Liver (tissue), 9 donors: ENCODE results near the gene POLL. TPM values are rescaled to one million over a fixed set of nuclear protein-coding genes. Genes with fewer than 3 reads are reported as not detected.

Source experiments
- DNase-seq: peaks from one replicate; pipeline ENCODE4 v3.0.0-alpha.2; 2017; ENCODE audit warnings: low spot score
- H3K27ac ChIP-seq, 2 donors: one replicate each; pipeline ENCODE4 v1.7.0; 2013; ENCODE audit warnings: inconsistent platforms in 2 of 2, low read length in 2 of 2, control low read depth in 1 of 2, low read depth in 1 of 2, mild to moderate bottlenecking in 1 of 2
- H3K27me3 ChIP-seq, 4 donors: one replicate each; pipeline versions ENCODE4 v1.6.1 to v1.7.0; 2013; ENCODE audit warnings: low read length in 3 of 4, inconsistent platforms in 1 of 4, mild to moderate bottlenecking in 1 of 4, moderate library complexity in 1 of 4; ENCODE audit not compliant: control insufficient read depth in 4 of 4, insufficient read depth in 4 of 4
- H3K36me3 ChIP-seq, 4 donors: one replicate each; pipeline versions ENCODE4 v1.6.1 to v1.7.0; 2013; ENCODE audit warnings: low read length in 3 of 4, mild to moderate bottlenecking in 3 of 4, low read depth in 1 of 4, moderate library complexity in 1 of 4; ENCODE audit not compliant: control insufficient read depth in 4 of 4, insufficient read depth in 3 of 4
- H3K4me1 ChIP-seq, 4 donors: one replicate each; pipeline versions ENCODE4 v1.6.1 to v1.7.0; 2013; ENCODE audit warnings: low read length in 3 of 4, mild to moderate bottlenecking in 3 of 4, moderate library complexity in 1 of 4; ENCODE audit not compliant: control insufficient read depth in 4 of 4, insufficient read depth in 4 of 4
- H3K4me3 ChIP-seq, 3 donors: one replicate each; pipeline versions ENCODE4 v1.6.1 to v1.7.0; 2013; ENCODE audit warnings: low read length in 3 of 3, control low read depth in 1 of 3, low read depth in 1 of 3, mild to moderate bottlenecking in 1 of 3
- H3K9ac ChIP-seq, 2 donors: one replicate each; pipeline ENCODE4 v1.7.0; 2013; ENCODE audit warnings: low read length in 2 of 2, mild to moderate bottlenecking in 2 of 2, moderate library complexity in 2 of 2, control low read depth in 1 of 2, low read depth in 1 of 2
- H3K9me3 ChIP-seq, 4 donors: one replicate each; pipeline versions ENCODE4 v1.6.1 to v1.7.0; 2013; ENCODE audit warnings: low read length in 3 of 4; ENCODE audit not compliant: control insufficient read depth in 4 of 4
- ATF3 ChIP-seq: IDR thresholded peaks from 2 replicates; pipeline ENCODE4 v1.6.1; 2016; ENCODE audit warnings: antibody characterized with exemption
- EGR1 ChIP-seq, 2 donors: IDR thresholded peaks; 2 replicates each; pipeline ENCODE4 v1.6.1; 2016 to 2018; ENCODE audit warnings: antibody characterized with exemption in 2 of 2, low read depth in 2 of 2
- FOXA1 ChIP-seq: IDR thresholded peaks from 2 replicates; pipeline ENCODE4 v1.6.1; 2016; ENCODE audit warnings: antibody characterized with exemption
- FOXA2 ChIP-seq: IDR thresholded peaks from 2 replicates; pipeline ENCODE4 v1.6.1; 2016; ENCODE audit warnings: antibody characterized with exemption
- GABPA ChIP-seq, 2 donors: IDR thresholded peaks in 1 of 2; conservative IDR thresholded peaks in 1 of 2; 2 replicates each; pipeline ENCODE4 v1.6.1; 2016; ENCODE audit warnings: antibody characterized with exemption in 2 of 2, mild to moderate bottlenecking in 1 of 2, moderate library complexity in 1 of 2
- HNF4A ChIP-seq, 2 donors: conservative IDR thresholded peaks; 2 replicates each; pipeline ENCODE4 v1.6.1; 2016; ENCODE audit warnings: antibody characterized with exemption in 2 of 2, mild to moderate bottlenecking in 2 of 2
- HNF4G ChIP-seq: IDR thresholded peaks from 2 replicates; pipeline ENCODE4 v1.6.1; 2016; ENCODE audit warnings: antibody characterized with exemption
- JUND ChIP-seq, 2 donors: IDR thresholded peaks; 2 replicates each; pipeline ENCODE4 v1.6.1; 2016; ENCODE audit warnings: antibody characterized with exemption in 2 of 2
- NR2F2 ChIP-seq: IDR thresholded peaks from 2 replicates; pipeline ENCODE4 v1.6.1; 2016; ENCODE audit warnings: antibody characterized with exemption
- RAD21 ChIP-seq, 2 donors: IDR thresholded peaks; 2 replicates each; pipeline ENCODE4 v1.6.1; 2016; ENCODE audit warnings: antibody characterized with exemption in 2 of 2, mild to moderate bottlenecking in 2 of 2
- REST ChIP-seq: IDR thresholded peaks from 2 replicates; pipeline ENCODE4 v1.6.1; 2016; ENCODE audit warnings: antibody characterized with exemption, mild to moderate bottlenecking
- RXRA ChIP-seq, 2 donors: IDR thresholded peaks; 2 replicates each; pipeline ENCODE4 v1.6.1; 2017 to 2018; ENCODE audit warnings: antibody characterized with exemption in 2 of 2, mild to moderate bottlenecking in 1 of 2
- SP1 ChIP-seq: IDR thresholded peaks from 2 replicates; pipeline ENCODE4 v1.6.1; 2018; ENCODE audit warnings: antibody characterized with exemption, mild to moderate bottlenecking
- TAF1 ChIP-seq: conservative IDR thresholded peaks from 2 replicates; pipeline ENCODE4 v1.6.1; 2016; ENCODE audit warnings: antibody characterized with exemption, mild to moderate bottlenecking
- YY1 ChIP-seq: IDR thresholded peaks from 2 replicates; pipeline ENCODE4 v1.6.1; 2016; ENCODE audit warnings: antibody characterized with exemption, mild to moderate bottlenecking
- WGBS: extraction: QIAGEN DNeasy Blood & Tissue Kit; methylation state at CpG from one replicate; pipeline ENCODE4 v1.1.7; 2013; 5-methylcytosine and 5-hydroxymethylcytosine counted together
- polyA plus RNA-seq, 2 donors: library from polyadenylated mRNA; stranded (reverse) in 1 of 2; unstranded in 1 of 2; fragments of 200-250 nt in 1 of 2; fragments of >200 nt in 1 of 2; fragmentation: Nextera tagmentation in 1 of 2; extraction: Ambion mirVana in 1 of 2; gene quantifications; one replicate each; pipeline versions ENCODE4 v1.2.1 to v1.2.3, GENCODE V29; 2013 to 2015
- total RNA-seq, 2 donors: library from RNA; depleted of rRNA; stranded (reverse); fragments of >200 nt; gene quantifications; one replicate each; pipeline ENCODE4 v1.2.3, GENCODE V29; 2014
- TF ChIP-seq, protein P1 (sequence below): fragments of 150-350 bp; IDR thresholded peaks from 2 replicates; pipeline ENCODE4 v1.5.1; 2017; ENCODE audit warnings: improper control_type of control experiment, low read depth, low read length; ENCODE audit not compliant: missing input control
- TF ChIP-seq, protein P2 (sequence below): IDR thresholded peaks from 2 replicates; pipeline ENCODE4 v1.6.1; 2016; ENCODE audit warnings: antibody characterized with exemption
- TF ChIP-seq, protein P3 (sequence below): IDR thresholded peaks from 2 replicates; pipeline ENCODE4 v1.6.1; 2016; ENCODE audit warnings: antibody characterized with exemption
- donor health status: healthy.
- donor health status: healthy.
- donor health status: healthy.
- donor health status: healthy.
- donor health status: healthy.

POLL gene
- total and polyA plus RNA-seq, 4 donors = 8.8 to 13.0 (median 10.3) TPM

- TF ChIP-seq, protein P1, sequence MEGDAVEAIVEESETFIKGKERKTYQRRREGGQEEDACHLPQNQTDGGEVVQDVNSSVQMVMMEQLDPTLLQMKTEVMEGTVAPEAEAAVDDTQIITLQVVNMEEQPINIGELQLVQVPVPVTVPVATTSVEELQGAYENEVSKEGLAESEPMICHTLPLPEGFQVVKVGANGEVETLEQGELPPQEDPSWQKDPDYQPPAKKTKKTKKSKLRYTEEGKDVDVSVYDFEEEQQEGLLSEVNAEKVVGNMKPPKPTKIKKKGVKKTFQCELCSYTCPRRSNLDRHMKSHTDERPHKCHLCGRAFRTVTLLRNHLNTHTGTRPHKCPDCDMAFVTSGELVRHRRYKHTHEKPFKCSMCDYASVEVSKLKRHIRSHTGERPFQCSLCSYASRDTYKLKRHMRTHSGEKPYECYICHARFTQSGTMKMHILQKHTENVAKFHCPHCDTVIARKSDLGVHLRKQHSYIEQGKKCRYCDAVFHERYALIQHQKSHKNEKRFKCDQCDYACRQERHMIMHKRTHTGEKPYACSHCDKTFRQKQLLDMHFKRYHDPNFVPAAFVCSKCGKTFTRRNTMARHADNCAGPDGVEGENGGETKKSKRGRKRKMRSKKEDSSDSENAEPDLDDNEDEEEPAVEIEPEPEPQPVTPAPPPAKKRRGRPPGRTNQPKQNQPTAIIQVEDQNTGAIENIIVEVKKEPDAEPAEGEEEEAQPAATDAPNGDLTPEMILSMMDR = no peak
- no peak for TF ChIP-seq TAF1
- TF ChIP-seq SP1 = no peak
Measured at GRCh38 chr10:101631821-101632475, 43.9 kb upstream of the POLL start (continued).

GRCh38 chr10:101630633-101630920 lies 42.5 kb upstream of the POLL start:
- TF ChIP-seq FOXA2 = no peak
- TF ChIP-seq, protein P2, sequence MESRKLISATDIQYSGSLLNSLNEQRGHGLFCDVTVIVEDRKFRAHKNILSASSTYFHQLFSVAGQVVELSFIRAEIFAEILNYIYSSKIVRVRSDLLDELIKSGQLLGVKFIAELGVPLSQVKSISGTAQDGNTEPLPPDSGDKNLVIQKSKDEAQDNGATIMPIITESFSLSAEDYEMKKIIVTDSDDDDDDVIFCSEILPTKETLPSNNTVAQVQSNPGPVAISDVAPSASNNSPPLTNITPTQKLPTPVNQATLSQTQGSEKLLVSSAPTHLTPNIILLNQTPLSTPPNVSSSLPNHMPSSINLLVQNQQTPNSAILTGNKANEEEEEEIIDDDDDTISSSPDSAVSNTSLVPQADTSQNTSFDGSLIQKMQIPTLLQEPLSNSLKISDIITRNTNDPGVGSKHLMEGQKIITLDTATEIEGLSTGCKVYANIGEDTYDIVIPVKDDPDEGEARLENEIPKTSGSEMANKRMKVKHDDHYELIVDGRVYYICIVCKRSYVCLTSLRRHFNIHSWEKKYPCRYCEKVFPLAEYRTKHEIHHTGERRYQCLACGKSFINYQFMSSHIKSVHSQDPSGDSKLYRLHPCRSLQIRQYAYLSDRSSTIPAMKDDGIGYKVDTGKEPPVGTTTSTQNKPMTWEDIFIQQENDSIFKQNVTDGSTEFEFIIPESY = no peak
- TF ChIP-seq HNF4G = no peak
- TF ChIP-seq, protein P3, sequence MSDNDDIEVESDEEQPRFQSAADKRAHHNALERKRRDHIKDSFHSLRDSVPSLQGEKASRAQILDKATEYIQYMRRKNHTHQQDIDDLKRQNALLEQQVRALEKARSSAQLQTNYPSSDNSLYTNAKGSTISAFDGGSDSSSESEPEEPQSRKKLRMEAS = no peak
- no peak for TF ChIP-seq TAF1
- TF ChIP-seq GABPA (IDR thresholded peaks at IDR 0.05 in 1 of 2, conservative IDR thresholded peaks at IDR 0.05 in 1 of 2) = no peak
- no peak for TF ChIP-seq JUND (IDR thresholded peaks at IDR 0.05)
- TF ChIP-seq HNF4A (conservative IDR thresholded peaks at IDR 0.05) = no peak
- TF ChIP-seq RXRA (IDR thresholded peaks at IDR 0.05) = no peak
- TF ChIP-seq REST = no peak
- no peak for TF ChIP-seq YY1
- TF ChIP-seq, protein P1 = no peak
- TF ChIP-seq EGR1 (IDR thresholded peaks at IDR 0.05; ENCODE audit: low read depth in 2 of 2) = no peak
- TF ChIP-seq NR2F2 = no peak
- TF ChIP-seq RAD21 (IDR thresholded peaks at IDR 0.05) = no peak
- no peak for TF ChIP-seq SP1
- TF ChIP-seq FOXA1 = no peak
- no peak for TF ChIP-seq ATF3
- no peaks in the 10 kb centered on the region for H3K4me1 ChIP-seq
- no peaks in the 10 kb centered on the region for H3K27me3 ChIP-seq
- H3K9me3 ChIP-seq = no peaks in the 10 kb centered on the region
- H3K4me3 ChIP-seq = no peak overlapping the region
- peaks cover 0 to 16% (median 1%) of the 10 kb centered on the region in 4 donors for H3K36me3 ChIP-seq
- no peak for DNase-seq
- WGBS = 96% methylated on average over 1 of the region's 1 CpG
- H3K9ac ChIP-seq = no peak overlapping the region
- H3K27ac ChIP-seq = no peak overlapping the region
